HepG2 (cell line): ENCODE data around the gene CYP4F8. TPM values are rescaled to one million over a fixed set of nuclear protein-coding genes. Genes with fewer than 3 reads are reported as not detected.
A peak's percentile ranks its signal among the peaks of the same experiment; 100 is the strongest.

Experiments
- CCDC6 ChIP-seq: sonication (generic); formaldehyde crosslinking; IDR thresholded peaks from 2 replicates; pipeline ENCODE4 v1.8.1; 2022; ENCODE audit warnings: mild to moderate bottlenecking, missing genetic modification reagents, moderate library complexity
- CREM ChIP-seq, 2 experiments: sonication (generic) in 1 of 2; formaldehyde crosslinking in 1 of 2; IDR thresholded peaks; 2 replicates each; pipeline versions ENCODE4 v1.4.0 to v1.6.1; 2016 to 2020; ENCODE audit warnings: antibody characterized with exemption in 1 of 2, mild to moderate bottlenecking in 1 of 2, missing genetic modification reagents in 1 of 2
- DNMT3B ChIP-seq: conservative IDR thresholded peaks from 2 replicates; pipeline ENCODE4 v1.6.1; 2016; ENCODE audit warnings: missing biosample characterization, control low read depth
- FOXK1 ChIP-seq: sonication (generic); formaldehyde crosslinking; IDR thresholded peaks from 2 replicates; pipeline ENCODE4 v1.4.0; 2020; ENCODE audit warnings: low read depth, missing genetic modification reagents, borderline replicate concordance
- HDAC2 ChIP-seq: sonication (generic); formaldehyde crosslinking; IDR thresholded peaks from 2 replicates; pipeline ENCODE4 v1.4.0; 2020; ENCODE audit warnings: missing genetic modification reagents
- HES4 ChIP-seq: sonication (generic); formaldehyde crosslinking; IDR thresholded peaks from 2 replicates; pipeline ENCODE4 v1.9.0; 2021; ENCODE audit warnings: mild to moderate bottlenecking, missing genetic modification reagents, borderline replicate concordance
- HNF4A ChIP-seq: sonication (generic); formaldehyde crosslinking; IDR thresholded peaks from 2 replicates; pipeline ENCODE4 v1.4.0; 2020; ENCODE audit warnings: missing genetic modification reagents
- KLF9 ChIP-seq: IDR thresholded peaks from 2 replicates; pipeline ENCODE4 v1.6.1; 2016; ENCODE audit warnings: low read depth
- KMT2B ChIP-seq: IDR thresholded peaks from 2 replicates; pipeline ENCODE4 v1.6.1; 2016; ENCODE audit warnings: missing genetic modification reagents, missing compliant biosample characterization
- NCOR1 ChIP-seq: fragments of 200-600 bp; sonication (generic); IDR thresholded peaks from 2 replicates; pipeline ENCODE4 v1.7.0; 2017; ENCODE audit warnings: antibody characterized with exemption, low read length, borderline replicate concordance
- NR2F6 ChIP-seq, 2 experiments: IDR thresholded peaks; 2 replicates each; pipeline ENCODE4 v1.6.1; 2016; ENCODE audit warnings: antibody characterized with exemption in 1 of 2, mild to moderate bottlenecking in 1 of 2
- PHF21A ChIP-seq: sonication (generic); formaldehyde crosslinking; IDR thresholded peaks from 2 replicates; pipeline ENCODE4 v1.5.0; 2020; ENCODE audit warnings: mild to moderate bottlenecking, missing genetic modification reagents
- PLRG1 ChIP-seq: fragments of 450-650 bp; conservative IDR thresholded peaks from 2 replicates; pipeline ENCODE4 v1.6.1; 2016
- SKI ChIP-seq: fragments of 450-650 bp; IDR thresholded peaks from one replicate; pipeline ENCODE4 v1.6.1; 2018; ENCODE audit warnings: mild to moderate bottlenecking; ENCODE audit not compliant: partially characterized antibody
- TCF7 ChIP-seq: sonication (generic); IDR thresholded peaks from 2 replicates; pipeline ENCODE4 v1.6.1; 2016; ENCODE audit warnings: antibody characterized with exemption, low read depth
- ZBTB26 ChIP-seq: IDR thresholded peaks from 2 replicates; pipeline ENCODE4 v1.6.1; 2016; ENCODE audit warnings: missing compliant biosample characterization, missing genetic modification reagents, borderline replicate concordance
- ZBTB8A ChIP-seq: sonication (generic); formaldehyde crosslinking; IDR thresholded peaks from 2 replicates; pipeline ENCODE4 v1.4.0; 2020; ENCODE audit warnings: mild to moderate bottlenecking, low read depth, missing genetic modification reagents, borderline replicate concordance
- ZNF18 ChIP-seq: sonication (generic); formaldehyde crosslinking; IDR thresholded peaks from 2 replicates; pipeline ENCODE4 v1.8.0; 2022; ENCODE audit warnings: mild to moderate bottlenecking, missing genetic modification reagents; ENCODE audit not compliant: insufficient replicate concordance
- ZNF350 ChIP-seq: sonication (generic); formaldehyde crosslinking; IDR thresholded peaks from 2 replicates; pipeline ENCODE4 v1.4.0; 2020; ENCODE audit warnings: mild to moderate bottlenecking, low read depth, missing genetic modification reagents, borderline replicate concordance
- ZNF562 ChIP-seq: sonication (generic); formaldehyde crosslinking; IDR thresholded peaks from 2 replicates; pipeline ENCODE4 v1.8.0; 2022; ENCODE audit warnings: missing genetic modification reagents, borderline replicate concordance
- ZNF660 ChIP-seq: sonication (generic); formaldehyde crosslinking; IDR thresholded peaks from 2 replicates; pipeline ENCODE4 v1.5.1; 2020; ENCODE audit warnings: mild to moderate bottlenecking, low read depth, missing genetic modification reagents, borderline replicate concordance
- ZNF883 ChIP-seq: sonication (generic); formaldehyde crosslinking; IDR thresholded peaks from 2 replicates; pipeline ENCODE4 v1.5.1; 2020; ENCODE audit warnings: mild to moderate bottlenecking, missing genetic modification reagents; ENCODE audit errors: not compliant biosample characterization
- ZSCAN31 ChIP-seq: sonication (generic); formaldehyde crosslinking; IDR thresholded peaks from 2 replicates; pipeline ENCODE4 v1.5.0; 2020; ENCODE audit warnings: low read depth, mild to moderate bottlenecking, missing genetic modification reagents
- polyA plus RNA-seq, 8 experiments: library from polyadenylated mRNA; depleted of rRNA in 3 of 8; stranded (reverse) in 7 of 8; unstranded in 1 of 8; fragments of >200 nt; fragmentation: Illumina TruSeq in 4 of 8; extraction: Trizol in 4 of 8; gene quantifications; 2 replicates each; pipeline versions ENCODE4 v1.2.1 to v1.2.3, GENCODE V29; 2011 to 2016; ENCODE audit warnings: low read depth in 4 of 8, missing spikeins in 1 of 8, mixed read lengths in 1 of 8; ENCODE audit not compliant: insufficient read depth in 1 of 8
- total RNA-seq, 5 experiments: library from RNA; depleted of rRNA; stranded (reverse); fragments of >200 nt; fragmentation: Illumina TruSeq; extraction: Trizol; gene quantifications; 2 replicates each; pipeline ENCODE4 v1.2.3, GENCODE V29; 2016; ENCODE audit warnings: low read depth in 1 of 5
- TF ChIP-seq, protein P1 (sequence below): IDR thresholded peaks from 2 replicates; pipeline ENCODE4 v1.6.1; 2018; ENCODE audit warnings: missing genetic modification reagents, mild to moderate bottlenecking, missing compliant biosample characterization
- TF ChIP-seq, protein P2 (sequence below): sonication (generic); formaldehyde crosslinking; IDR thresholded peaks from 2 replicates; pipeline ENCODE4 v1.4.0; 2020; ENCODE audit warnings: missing genetic modification reagents

The CYP4F8 gene
- total and polyA plus RNA-seq, 2 of the 13 experiments (the other 11 are each of a cell fraction or from before 2014, with no cell fraction given) = not detected

DNA sequence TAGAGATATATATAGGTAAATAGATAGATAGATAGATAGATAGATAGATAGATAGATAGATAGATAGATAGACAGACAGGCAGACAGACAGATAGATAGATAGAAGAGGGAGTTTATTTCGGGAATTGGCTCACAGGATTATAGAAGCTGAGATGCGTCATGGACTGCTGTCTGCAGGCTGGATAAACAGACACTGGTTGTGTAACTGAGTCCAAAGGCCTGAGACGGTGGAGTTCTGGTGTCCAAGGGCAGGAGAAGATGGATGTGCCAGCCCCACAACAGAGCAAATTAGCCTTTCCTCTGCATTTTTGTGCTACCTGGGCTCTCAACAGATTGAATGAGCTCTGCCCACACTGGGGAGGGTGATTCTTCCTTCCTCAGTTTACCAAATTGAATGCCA, 28.4 kb downstream of the CYP4F8 start (continued):
- TF ChIP-seq, protein P1, sequence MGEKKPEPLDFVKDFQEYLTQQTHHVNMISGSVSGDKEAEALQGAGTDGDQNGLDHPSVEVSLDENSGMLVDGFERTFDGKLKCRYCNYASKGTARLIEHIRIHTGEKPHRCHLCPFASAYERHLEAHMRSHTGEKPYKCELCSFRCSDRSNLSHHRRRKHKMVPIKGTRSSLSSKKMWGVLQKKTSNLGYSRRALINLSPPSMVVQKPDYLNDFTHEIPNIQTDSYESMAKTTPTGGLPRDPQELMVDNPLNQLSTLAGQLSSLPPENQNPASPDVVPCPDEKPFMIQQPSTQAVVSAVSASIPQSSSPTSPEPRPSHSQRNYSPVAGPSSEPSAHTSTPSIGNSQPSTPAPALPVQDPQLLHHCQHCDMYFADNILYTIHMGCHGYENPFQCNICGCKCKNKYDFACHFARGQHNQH (CRISPR knock-in tag) = no peak
- TF ChIP-seq KMT2B (no peak), NR2F6 (IDR thresholded peaks at IDR 0.05) (no peak; the same call in 1 of the 2 replicates), NR2F6 (CRISPR knock-in tag; IDR thresholded peaks at IDR 0.05) (peak; percentile 19; the same call in 1 of the 2 replicates), ZNF660 (CRISPR knock-in tag) (no peak), ZBTB8A (CRISPR knock-in tag) (no peak), HNF4A (peak; percentile 96), NCOR1 (peak; percentile 48; the same call in 1 of the 2 replicates), PHF21A (CRISPR knock-in tag) (peak; percentile 40; the same call in 1 of the 2 replicates), PLRG1 (no peak), ZNF883 (no peak), DNMT3B (CRISPR knock-in tag) (no peak), ZNF562 (no peak), CREM (IDR thresholded peaks at IDR 0.05) (peak; percentile 22; the same call in 1 of the 2 replicates), CREM (CRISPR knock-in tag; IDR thresholded peaks at IDR 0.05) (no peak), CCDC6 (CRISPR knock-in tag) (no peak), ZNF18 (peak; percentile 24), SKI (peak; percentile 67), HDAC2 (CRISPR knock-in tag) (peak; percentile 62; the same call in 1 of the 2 replicates), KLF9 (CRISPR knock-in tag) (no peak), ZBTB26 (CRISPR knock-in tag) (no peak), ZNF350 (no peak), TCF7 (0 out of 2 replicates have a peak, but pooled peaks have one; percentile 14), ZSCAN31 (CRISPR knock-in tag) (no peak), HES4 (CRISPR knock-in tag) (no peak), FOXK1 (CRISPR knock-in tag) (peak; percentile 21; the same call in 1 of the 2 replicates)
- TF ChIP-seq, protein P2, sequence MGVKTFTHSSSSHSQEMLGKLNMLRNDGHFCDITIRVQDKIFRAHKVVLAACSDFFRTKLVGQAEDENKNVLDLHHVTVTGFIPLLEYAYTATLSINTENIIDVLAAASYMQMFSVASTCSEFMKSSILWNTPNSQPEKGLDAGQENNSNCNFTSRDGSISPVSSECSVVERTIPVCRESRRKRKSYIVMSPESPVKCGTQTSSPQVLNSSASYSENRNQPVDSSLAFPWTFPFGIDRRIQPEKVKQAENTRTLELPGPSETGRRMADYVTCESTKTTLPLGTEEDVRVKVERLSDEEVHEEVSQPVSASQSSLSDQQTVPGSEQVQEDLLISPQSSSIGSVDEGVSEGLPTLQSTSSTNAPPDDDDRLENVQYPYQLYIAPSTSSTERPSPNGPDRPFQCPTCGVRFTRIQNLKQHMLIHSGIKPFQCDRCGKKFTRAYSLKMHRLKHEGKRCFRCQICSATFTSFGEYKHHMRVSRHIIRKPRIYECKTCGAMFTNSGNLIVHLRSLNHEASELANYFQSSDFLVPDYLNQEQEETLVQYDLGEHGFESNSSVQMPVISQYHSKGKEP (CRISPR knock-in tag) = no peak
